Measurements from ENCODE around the gene MRPS25. TPM values are rescaled to one million over a fixed set of nuclear protein-coding genes. Genes with fewer than 3 reads are reported as not detected.

Gene MRPS25
- total RNA-seq, 1 experiment from 2014 or later = 53.2 TPM

DNA sequence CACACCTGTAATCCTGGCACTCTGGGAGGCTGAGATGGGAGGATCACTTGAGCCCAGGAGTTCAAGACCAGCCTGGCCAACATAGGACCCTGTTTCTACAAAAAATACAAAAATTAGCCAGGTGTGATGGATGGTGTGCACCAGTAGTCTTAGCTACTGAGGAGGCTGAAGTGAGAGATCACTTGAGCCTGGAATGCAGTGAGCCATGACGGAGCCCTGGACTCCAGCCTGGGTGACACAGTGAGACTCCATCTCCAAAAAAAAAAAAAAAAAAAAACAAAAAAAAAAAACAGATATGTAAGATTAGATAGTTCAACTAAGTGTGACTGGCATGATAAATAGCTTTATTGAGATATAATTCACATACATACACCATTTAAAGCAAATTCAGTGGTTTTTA is 24.1 kb upstream of the MRPS25 start:
- H3K27me3 Mint-ChIP-seq (ENCODE audit: low read depth) = no peaks in the 10 kb centered on the region
- no peak overlapping the region for H3K4me3 Mint-ChIP-seq
- no peaks in the 10 kb centered on the region for H3K9me3 ChIP-seq (ENCODE audit: control insufficient read depth, low read depth, low read length)
- no peaks in the 10 kb centered on the region for H3K79me2 ChIP-seq (ENCODE audit: insufficient read depth, low read length)
- H2BK5ac ChIP-seq (ENCODE audit: insufficient read length, low read length) = no peak overlapping the region
- no peak overlapping the region for H3K4me2 ChIP-seq (ENCODE audit: insufficient read depth, insufficient read length, low read length)
- H3K9ac ChIP-seq (ENCODE audit: extremely low read depth, insufficient read length, low read length) = no peak overlapping the region
- no peak overlapping the region for H4K91ac ChIP-seq (ENCODE audit: insufficient read length, low read depth, low read length)
- H3K36me3 Mint-ChIP-seq (ENCODE audit: insufficient read depth in 1 of 3, low read depth in 3 of 3) = peaks cover 11 to 34% (median 29%) of the 10 kb centered on the region in 3 experiments; a peak in 6 of 7 replicates
- WGBS (ENCODE audit: extremely low coverage, insufficient read length, low lambda C conversion rate) = no CpG with 5 or more reads among the region's 1 CpG
- TF ChIP-seq, protein P1, sequence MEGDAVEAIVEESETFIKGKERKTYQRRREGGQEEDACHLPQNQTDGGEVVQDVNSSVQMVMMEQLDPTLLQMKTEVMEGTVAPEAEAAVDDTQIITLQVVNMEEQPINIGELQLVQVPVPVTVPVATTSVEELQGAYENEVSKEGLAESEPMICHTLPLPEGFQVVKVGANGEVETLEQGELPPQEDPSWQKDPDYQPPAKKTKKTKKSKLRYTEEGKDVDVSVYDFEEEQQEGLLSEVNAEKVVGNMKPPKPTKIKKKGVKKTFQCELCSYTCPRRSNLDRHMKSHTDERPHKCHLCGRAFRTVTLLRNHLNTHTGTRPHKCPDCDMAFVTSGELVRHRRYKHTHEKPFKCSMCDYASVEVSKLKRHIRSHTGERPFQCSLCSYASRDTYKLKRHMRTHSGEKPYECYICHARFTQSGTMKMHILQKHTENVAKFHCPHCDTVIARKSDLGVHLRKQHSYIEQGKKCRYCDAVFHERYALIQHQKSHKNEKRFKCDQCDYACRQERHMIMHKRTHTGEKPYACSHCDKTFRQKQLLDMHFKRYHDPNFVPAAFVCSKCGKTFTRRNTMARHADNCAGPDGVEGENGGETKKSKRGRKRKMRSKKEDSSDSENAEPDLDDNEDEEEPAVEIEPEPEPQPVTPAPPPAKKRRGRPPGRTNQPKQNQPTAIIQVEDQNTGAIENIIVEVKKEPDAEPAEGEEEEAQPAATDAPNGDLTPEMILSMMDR (conservative IDR thresholded peaks at IDR 0.05) = no peak
- H4K20me1 ChIP-seq (ENCODE audit: control insufficient read depth, insufficient read depth, insufficient read length) = no peaks in the 10 kb centered on the region
- no peaks in the 10 kb centered on the region for H3K27me3 ChIP-seq (ENCODE audit: insufficient read depth, low read length)
- no peaks in the 10 kb centered on the region for H3K23me2 ChIP-seq (ENCODE audit: insufficient read length, low read depth, low read length, poor library complexity, severe bottlenecking)
- no peaks in the 10 kb centered on the region for H3K4me1 ChIP-seq (ENCODE audit: insufficient read depth, low read length)
- no peak overlapping the region for H2BK15ac ChIP-seq (ENCODE audit: low read depth, low read length)
- H3K4me1 Mint-ChIP-seq = no peaks in the 10 kb centered on the region
- no peak overlapping the region for H3K27ac ChIP-seq (ENCODE audit: insufficient read length, low read depth, low read length)
- no peak overlapping the region for H3K56ac ChIP-seq (ENCODE audit: insufficient read length, low read depth, low read length)
- H2AK5ac ChIP-seq (ENCODE audit: insufficient read length, low read length) = no peak overlapping the region
- H4K8ac ChIP-seq (replicated peaks; ENCODE audit: insufficient read length, low read depth, low read length) = no peak overlapping the region
- H3K79me1 ChIP-seq (ENCODE audit: insufficient read depth, low read depth, low read length, poor library complexity, severe bottlenecking) = no peaks in the 10 kb centered on the region
- no peak overlapping the region for H3K18ac ChIP-seq (ENCODE audit: insufficient read length, low read depth, low read length)
- H3K27ac Mint-ChIP-seq = no peak overlapping the region
- H3K14ac ChIP-seq (ENCODE audit: insufficient read depth, low read length) = no peak overlapping the region
- H2AFZ ChIP-seq (ENCODE audit: low read length) = no peak overlapping the region
- H2BK12ac ChIP-seq (ENCODE audit: insufficient read length, low read depth, low read length) = no peak overlapping the region
- no peak overlapping the region for H4K5ac ChIP-seq (ENCODE audit: insufficient read length, low read depth, low read length)
- no peaks in the 10 kb centered on the region for H3K9me3 Mint-ChIP-seq
- H3T11ph ChIP-seq (ENCODE audit: low read length) = no peak overlapping the region
- H2BK20ac ChIP-seq (ENCODE audit: low read depth, low read length, poor library complexity, severe bottlenecking) = no peak overlapping the region
- H3K4ac ChIP-seq (ENCODE audit: low read depth, low read length) = no peak overlapping the region
- no peak overlapping the region for H3K23ac ChIP-seq (ENCODE audit: insufficient read length, low read depth, low read length)
- H2BK120ac ChIP-seq (ENCODE audit: low read depth, low read length, poor library complexity, severe bottlenecking) = no peak overlapping the region
- DNase-seq = no peak

Data from H9 (cell line).